B cell (primary cell): Measurements from ENCODE around the gene ZNF254.

ENCODE experiments used
- CTCF ChIP-seq: fragments of 200-600 bp; IDR thresholded peaks from one replicate; pipeline ENCODE4 v1.8.0; 2022; ENCODE audit warnings: antibody characterized with exemption, mild to moderate bottlenecking
- EZH2 ChIP-seq: IDR thresholded peaks from 2 replicates; pipeline ENCODE4 v1.6.1; 2012; ENCODE audit warnings: borderline replicate concordance, low read depth, mild to moderate bottlenecking, moderate library complexity, low read length; ENCODE audit not compliant: insufficient read depth, poor library complexity, severe bottlenecking

GRCh38 chr19:24073807-24074206 lies 13.2 kb upstream of the ZNF254 start:
- no peak for TF ChIP-seq EZH2
- no peak for TF ChIP-seq CTCF
